ENCODE results near the gene LBHD2.
"Not testable (repeated sequence)": the region's sequence is repeated elsewhere in the genome, so short reads cannot be mapped to it uniquely, and the experiment has no call there.

The LBHD2 gene

GRCh38 chr14:103118018-103118662 lies 34.1 kb downstream of the LBHD2 start:
- TF ChIP-seq, protein P1, sequence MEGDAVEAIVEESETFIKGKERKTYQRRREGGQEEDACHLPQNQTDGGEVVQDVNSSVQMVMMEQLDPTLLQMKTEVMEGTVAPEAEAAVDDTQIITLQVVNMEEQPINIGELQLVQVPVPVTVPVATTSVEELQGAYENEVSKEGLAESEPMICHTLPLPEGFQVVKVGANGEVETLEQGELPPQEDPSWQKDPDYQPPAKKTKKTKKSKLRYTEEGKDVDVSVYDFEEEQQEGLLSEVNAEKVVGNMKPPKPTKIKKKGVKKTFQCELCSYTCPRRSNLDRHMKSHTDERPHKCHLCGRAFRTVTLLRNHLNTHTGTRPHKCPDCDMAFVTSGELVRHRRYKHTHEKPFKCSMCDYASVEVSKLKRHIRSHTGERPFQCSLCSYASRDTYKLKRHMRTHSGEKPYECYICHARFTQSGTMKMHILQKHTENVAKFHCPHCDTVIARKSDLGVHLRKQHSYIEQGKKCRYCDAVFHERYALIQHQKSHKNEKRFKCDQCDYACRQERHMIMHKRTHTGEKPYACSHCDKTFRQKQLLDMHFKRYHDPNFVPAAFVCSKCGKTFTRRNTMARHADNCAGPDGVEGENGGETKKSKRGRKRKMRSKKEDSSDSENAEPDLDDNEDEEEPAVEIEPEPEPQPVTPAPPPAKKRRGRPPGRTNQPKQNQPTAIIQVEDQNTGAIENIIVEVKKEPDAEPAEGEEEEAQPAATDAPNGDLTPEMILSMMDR (IDR thresholded peaks at IDR 0.05; ENCODE audit: insufficient read depth, low read depth, low read length, missing control alignments): no peak
- H3K4me3 ChIP-seq (ENCODE audit: low read depth, low read length): no peak overlapping the region
- no peak for DNase-seq (ENCODE audit: low read depth)

- H3K4me3 ChIP-seq (ENCODE audit: low read depth, low read length): no peak overlapping the region
- TF ChIP-seq, protein P1 (IDR thresholded peaks at IDR 0.05; ENCODE audit: insufficient read depth, low read depth, low read length, missing control alignments): no peak
- no peak for DNase-seq (ENCODE audit: low read depth)
Measured at GRCh38 chr14:103118663-103119404, 34.8 kb downstream of the LBHD2 start.

DNA sequence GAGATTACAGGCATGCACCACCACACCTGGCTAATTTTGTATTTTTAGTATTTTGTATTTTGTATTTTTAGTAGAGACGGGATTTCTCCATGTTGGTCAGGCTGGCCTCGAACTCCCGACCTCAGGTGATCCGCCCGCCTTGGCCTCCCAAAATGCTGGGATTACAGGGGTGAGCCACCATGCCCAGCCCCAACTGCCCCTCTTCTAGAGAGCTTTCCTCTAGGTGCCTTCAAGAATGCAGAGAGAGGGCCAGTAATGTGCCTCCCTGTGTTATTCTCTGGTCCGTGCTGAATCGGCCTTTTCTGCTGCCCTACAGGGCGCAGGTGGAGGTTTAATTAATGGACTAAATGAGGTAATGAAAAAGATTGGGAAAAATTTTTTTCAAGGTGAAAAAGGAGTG lies 35.5 kb downstream of the LBHD2 start:
- DNase-seq (ENCODE audit: low read depth); H3K4me3 ChIP-seq (ENCODE audit: low read depth, low read length): not testable (repeated sequence)

GRCh38 chr14:103121121-103121845 lies 37.3 kb downstream of the LBHD2 start:
- no peak for DNase-seq (ENCODE audit: low read depth)
- TF ChIP-seq, protein P1 (IDR thresholded peaks at IDR 0.05; ENCODE audit: insufficient read depth, low read depth, low read length, missing control alignments): no peak
- no peak overlapping the region for H3K4me3 ChIP-seq (ENCODE audit: low read depth, low read length)

GRCh38 chr14:103121846-103122584 lies 38.0 kb downstream of the LBHD2 start:
- TF ChIP-seq, protein P1 (IDR thresholded peaks at IDR 0.05; ENCODE audit: insufficient read depth, low read depth, low read length, missing control alignments): no peak
- H3K4me3 ChIP-seq (ENCODE audit: low read depth, low read length): peak overlapping the region; percentile 66
- DNase-seq (ENCODE audit: low read depth): peak; percentile 54

DNA sequence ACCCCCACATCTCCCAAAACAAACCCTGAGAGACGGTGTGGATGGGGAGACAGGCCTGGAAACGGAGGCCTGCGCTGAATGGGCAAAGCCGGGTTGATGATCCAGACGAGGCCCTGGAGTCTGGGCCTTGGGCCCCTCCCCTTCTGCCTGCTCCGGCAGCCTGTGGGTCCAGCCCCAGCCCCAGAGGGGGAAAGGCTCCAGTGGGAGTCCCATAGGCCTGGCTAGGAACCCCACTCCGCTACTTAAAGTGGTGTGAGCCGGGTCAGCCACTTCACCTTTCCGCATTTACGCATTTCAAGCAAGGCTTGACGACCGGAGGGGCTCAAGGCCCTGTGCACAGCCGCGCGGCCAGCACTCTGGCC lies 38.6 kb downstream of the LBHD2 start:
- DNase-seq (ENCODE audit: low read depth): peak; percentile 26
- TF ChIP-seq, protein P1 (IDR thresholded peaks at IDR 0.05; ENCODE audit: insufficient read depth, low read depth, low read length, missing control alignments): no peak
- H3K4me3 ChIP-seq (ENCODE audit: low read depth, low read length): peak overlapping the region; percentile 66

Data from GM12865 (cell line).